Measurements from ENCODE around the gene TENM3.

Gene TENM3

DNA sequence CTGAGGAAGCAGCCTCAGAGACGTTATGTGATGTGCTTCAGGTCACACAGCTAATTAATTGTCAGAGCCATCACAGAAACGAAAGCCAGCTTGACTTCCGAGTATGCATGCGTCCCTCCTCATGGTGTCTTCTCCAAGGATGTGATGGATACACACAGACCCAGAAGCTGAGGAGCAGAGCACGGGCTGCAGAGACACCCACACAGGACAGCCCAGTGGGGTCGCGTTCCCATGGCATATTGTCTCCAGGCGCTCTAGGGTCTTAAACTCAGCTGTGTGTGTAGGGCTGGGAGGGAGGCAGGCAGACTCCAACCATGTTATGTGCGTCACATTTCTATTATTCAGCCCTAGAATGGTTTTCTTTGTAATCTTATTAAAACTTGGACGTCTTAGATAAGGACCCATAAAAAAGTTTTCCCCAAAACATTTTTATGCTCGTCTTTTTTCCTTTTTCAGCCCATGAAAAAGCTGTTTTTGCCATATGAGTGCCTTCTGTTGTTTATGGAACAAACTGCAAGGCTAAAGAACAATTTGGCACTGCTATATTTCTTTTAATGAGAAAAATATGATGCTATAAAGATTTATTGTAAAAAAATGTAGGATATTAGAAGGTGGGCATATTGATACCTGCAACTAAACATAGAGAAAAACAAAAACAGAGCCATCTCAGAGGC lies 48.5 kb downstream of the TENM3 start:
- no peak for DNase-seq

DNA sequence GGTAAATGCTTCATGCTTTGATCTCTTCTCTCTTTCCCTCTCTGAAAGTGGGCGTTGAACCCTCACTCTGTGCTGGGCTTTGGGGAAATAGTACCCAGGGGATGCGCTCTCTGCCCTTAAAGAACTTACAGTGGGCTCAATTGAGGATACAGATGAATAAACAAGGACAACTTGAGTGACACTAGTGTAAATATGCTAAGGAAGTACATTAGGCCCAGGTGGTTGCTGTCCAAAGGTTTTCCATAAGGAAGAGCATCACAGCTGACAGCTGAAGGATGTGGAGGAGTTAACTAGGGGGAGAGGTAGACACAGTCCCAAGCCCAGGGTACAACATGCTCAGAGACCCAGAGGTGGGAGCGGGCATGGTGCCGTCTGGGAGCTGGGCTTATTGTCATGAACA lies 49.4 kb downstream of the TENM3 start:
- no peak for DNase-seq

DNA sequence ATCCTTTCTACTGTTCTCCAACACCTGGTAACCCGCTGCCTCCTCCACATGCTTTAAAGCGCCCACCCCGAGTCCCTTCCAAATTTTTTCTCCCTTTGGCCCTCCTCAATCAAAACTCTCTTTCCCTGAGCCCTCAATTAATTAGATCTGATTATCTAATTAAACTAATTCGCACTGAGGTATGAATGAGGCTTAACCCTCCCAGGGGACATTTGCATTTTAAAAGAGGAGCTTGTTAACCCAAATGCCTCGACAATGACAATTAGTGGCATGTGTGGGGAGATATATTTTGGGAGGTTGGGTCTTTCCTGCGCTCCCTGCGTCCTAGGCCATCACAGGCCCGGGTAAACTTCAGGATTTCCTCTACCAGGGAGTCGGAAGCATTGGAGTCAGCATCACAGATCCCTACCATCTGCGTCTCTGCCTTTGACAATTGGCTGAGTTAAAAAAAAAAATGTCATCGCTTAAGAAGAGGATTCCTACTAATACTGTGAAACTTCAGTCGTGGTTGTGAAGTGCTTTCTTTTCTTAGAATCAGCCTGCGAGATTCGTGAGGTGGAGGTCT lies 50.6 kb downstream of the TENM3 start:
- no peak for DNase-seq

DNA sequence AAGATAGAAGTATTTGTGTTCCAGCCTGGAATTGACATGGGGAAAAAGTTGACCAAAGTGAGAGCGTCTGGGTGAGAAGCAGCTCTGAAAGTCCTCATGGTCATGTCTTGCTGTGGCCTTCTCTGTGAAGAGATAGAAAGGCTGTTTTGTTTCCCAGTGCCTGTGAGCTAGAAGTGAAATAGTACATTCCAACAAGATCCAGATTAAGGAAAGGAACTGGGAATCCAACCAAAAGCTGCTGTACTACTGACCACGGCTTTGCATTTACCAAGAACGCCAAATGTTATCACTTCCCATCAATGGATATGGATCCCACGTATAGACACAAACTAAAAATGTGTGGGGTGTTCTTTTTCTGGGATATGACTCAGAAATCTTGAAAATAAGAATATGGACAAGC lies 51.2 kb downstream of the TENM3 start:
- no peak for DNase-seq

DNA sequence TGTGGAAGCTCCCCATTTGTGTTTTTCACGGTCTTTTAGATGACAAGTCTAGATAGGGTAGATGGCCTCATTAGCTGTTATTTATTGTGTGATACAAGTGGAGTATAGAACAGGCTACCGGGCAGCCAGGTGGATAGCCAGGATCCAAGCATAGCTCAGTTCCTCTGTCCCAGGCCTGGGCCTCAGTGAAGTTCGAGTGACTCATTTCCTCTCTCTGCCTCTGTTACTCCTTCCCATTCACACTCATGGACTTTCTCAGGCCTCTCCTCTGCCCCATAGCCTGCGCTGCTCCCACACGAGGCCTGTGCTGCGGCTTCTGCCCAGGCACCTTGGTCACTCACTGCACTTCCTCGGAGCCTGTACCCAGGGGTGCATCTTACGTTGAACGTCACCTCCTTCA lies 54.5 kb downstream of the TENM3 start:
- DNase-seq: no peak

DNA sequence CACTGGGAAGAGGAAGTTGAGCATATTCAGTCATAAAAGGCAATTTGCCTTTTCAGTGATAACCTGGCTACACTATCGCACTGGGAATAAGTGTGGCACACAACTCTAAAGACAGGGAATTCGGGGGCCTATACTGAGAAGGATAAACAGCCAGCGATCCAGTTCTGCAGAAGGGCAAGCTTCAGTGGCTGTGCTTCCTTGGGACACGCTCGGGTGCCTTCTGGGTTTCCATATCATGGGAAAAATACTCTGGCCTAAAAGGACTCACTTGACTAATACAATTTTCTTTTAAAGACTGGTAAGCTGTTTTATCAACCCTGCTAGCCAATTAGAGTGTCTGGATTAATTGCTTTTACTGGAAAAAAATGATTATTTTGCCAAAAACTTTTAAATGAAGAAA lies 58.5 kb downstream of the TENM3 start:
- no peak for DNase-seq

DNA sequence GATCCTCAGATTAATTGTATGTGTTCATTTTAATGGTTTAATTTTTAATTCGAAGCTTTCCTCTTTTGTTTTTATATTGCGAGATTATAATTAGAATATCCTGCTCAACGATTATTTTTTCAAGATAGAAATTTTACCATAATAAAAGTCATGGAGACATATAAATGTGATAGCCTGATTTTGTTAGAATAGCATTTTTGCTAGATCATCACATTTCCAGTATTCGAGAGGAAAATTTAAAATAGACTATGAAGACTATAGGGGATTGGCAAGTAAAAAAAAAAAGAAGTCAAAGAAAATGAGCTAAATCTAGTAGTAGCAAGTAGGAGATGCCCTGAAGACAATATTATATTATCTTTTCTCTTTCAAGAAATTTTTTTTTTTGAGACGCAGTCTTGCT lies 60.6 kb downstream of the TENM3 start:
- no peak for DNase-seq

DNA sequence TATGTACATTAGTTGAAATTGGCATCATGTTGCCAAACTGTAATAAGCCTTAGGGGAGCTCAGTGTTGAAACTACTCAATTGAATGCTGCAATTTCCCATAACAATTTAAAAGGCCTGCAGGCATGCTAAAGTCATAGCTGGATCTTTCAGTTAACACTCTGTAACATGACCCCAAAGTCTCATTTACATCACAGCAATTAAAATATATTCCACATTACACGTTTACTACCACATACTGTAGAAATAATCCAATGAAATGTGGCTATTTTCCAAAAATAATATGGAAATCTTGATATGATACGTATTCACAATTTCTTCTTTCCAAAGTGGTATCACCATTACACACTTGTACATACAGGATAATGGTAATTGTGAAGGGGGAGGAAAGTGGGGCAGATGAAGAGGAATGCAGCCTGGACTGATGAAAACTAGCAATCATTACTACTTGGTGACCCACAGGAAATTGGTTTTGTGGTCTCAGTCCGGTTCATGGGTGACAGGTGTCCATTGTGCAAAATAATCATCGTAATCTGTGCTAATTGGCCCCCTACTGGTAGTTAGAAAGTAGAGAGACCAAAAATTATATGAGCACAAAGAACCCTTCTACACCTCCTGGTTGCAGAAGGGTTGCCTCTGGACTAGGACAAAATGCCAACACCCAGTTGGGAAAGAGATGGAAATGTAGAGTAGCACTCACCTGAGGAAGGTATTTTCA lies 63.7 kb downstream of the TENM3 start:
- DNase-seq: no peak

DNA sequence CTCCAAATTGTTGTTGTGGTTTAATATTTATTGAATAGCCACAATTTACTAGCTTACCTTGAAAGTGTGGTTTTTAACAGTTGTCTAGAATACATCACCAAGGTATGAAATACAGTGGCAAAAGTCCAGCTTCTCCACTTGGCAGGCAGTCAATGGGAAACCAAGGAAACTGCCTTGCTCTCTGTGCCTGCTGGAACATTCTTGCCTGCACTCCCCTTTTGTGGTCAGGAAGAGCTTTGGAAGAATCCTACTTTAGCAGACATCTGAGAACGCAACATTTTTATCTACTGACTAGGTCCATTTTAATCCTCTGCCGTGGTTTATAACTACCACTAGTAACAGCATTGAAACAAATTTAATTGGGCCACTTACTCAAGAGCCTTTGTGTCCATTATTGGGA lies 64.5 kb downstream of the TENM3 start:
- no peak for DNase-seq

DNA sequence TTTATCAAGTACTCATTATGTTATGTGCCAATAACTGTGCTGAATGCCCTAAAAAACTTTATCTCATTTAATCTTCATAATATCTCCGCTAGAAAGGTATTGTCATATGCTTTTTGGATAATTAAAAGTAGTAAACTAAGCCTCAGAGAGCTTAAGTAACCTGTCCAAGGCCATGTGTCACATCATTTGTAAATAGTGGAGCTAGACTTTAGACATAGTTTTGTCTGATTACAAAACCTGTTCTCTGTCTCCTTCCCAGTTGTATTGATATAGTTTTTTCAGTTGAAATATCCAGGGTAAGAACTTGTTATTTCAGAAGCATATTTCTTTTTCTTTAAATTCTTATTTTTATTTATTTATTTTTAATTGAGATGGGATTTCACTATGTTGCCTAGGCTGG lies 66.7 kb downstream of the TENM3 start:
- no peak for DNase-seq

DNA sequence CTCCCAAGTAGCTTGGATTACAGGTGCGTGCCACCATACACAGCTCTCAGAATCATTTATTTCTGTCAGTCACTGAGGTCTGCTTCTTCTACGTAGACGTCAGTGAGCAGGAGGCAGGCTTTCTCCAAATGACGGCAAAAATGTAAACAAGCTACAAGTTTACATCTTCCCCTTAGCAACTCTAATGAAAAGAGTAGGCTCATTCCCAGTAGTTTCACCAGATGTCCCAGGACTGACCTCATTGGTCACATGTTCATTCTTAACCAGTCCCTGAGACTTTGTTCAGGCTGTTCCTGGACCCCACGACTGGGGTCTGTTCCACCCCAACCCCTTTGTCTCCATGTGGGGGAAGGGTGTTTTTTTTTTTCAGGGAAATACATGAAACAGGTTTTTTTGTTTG lies 67.1 kb downstream of the TENM3 start:
- no peak for DNase-seq

DNA sequence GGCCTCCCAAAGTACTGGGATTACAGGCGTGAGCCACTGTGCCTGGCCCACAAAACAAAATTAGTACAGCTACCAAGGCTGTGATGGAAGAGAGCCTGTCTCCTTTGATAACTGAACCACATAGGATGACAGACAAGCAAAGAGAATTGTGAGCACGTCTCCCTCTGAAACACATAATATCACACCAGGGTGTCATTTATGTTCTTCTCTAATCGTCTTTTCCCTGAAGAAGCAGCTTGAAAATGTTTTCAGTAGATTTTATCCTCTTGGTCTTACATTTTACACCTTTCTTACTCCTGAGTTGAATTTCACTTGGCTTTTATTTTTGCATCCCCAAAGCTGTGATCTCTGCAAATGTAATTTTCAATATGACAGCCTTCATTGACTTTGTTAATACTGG lies 67.8 kb downstream of the TENM3 start:
- DNase-seq: no peak

DNA sequence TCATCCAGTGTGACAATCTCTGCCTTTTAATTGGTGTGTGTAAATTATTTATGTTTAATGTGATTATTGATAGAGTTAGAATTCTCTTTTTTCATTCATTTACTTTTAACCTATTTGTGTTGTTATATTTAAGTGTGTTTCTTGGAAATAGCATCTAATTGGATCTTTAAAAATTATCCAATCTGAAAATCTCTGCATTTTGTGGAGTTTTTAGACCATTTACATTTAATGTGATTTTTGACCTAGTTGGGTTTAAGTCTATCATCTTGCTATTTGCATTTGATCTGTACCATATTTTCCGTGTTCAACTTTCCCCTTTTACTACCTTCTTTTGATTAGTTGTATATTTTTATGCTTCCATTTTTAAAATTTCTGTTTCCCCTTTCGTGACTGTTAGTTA lies 71.3 kb downstream of the TENM3 start:
- DNase-seq: no peak

DNA sequence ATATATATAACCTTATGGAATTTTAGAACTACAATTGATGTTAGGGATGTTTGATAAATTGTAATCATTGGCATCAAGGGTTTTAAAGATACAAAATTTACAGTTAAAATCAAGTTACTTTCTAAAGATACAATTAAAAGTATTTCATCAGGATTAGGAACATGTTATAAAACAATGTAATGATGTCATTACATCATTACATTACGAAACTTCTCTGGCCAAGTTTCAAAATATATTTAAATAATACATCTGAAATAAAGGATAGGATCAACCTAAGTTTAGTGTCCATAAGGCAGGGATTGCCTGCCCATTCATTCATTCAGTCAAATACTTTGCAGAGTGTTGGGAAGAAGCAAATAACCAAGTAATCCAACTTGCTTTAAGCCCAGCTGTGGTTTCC lies 75.1 kb downstream of the TENM3 start:
- DNase-seq: no peak

DNA sequence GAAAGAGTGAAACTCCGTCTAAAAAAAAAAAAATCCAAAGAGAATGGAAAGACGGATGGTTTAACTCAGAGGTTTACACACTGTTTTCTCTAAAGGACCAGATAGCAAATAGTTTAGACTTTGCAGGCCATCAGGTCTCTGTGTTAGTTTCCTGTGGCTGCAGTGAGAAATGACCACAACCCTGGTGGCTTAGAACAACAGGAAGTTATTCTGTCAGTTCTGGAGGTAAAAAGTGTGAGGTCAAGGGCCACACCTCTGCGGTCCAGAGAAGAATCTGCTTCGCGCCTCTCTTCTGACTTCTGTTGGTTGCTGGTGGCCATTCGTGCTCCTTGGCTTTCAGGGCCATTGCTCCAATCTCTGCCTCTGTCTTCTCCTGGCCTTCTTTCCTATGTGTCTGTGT lies 76.9 kb downstream of the TENM3 start:
- no peak for DNase-seq

DNA sequence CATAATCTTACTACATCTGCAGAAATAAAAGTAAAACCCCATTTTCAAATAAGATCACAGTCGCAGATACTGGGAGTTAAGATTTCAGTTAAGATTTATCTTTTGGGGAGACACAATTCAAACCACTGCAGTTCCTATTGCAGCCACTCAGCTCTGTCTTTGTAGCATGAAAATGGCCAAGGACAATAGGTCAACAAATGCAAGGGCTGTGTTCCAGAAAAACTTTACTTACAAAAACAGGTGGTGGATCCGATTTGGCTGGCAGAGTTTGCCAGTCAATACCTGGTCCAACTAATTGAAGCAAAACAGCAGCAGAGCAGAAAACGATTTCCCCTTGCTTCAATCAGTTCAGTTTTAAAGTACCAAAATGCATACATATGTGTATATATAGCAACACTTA lies 77.4 kb downstream of the TENM3 start:
- no peak for DNase-seq

DNA sequence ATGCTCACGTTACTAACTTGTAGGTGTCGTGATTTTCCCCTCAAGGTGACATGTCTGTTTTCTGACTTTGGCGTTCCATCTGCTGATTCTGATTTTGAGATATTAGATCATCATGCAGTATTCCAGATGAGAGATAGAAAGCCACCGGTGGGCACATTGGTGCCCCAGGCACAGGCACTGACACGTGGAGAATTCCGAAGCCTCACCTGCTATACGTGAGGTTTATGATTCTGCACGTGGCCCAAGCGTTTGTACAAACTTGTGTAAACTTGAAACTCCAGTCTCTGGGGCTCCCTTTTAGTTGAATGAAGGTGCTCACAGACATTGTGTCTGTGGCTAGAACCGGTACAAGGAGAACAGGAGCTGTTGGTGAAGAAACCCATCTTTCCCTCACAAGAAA lies 81.1 kb downstream of the TENM3 start:
- DNase-seq: no peak

DNA sequence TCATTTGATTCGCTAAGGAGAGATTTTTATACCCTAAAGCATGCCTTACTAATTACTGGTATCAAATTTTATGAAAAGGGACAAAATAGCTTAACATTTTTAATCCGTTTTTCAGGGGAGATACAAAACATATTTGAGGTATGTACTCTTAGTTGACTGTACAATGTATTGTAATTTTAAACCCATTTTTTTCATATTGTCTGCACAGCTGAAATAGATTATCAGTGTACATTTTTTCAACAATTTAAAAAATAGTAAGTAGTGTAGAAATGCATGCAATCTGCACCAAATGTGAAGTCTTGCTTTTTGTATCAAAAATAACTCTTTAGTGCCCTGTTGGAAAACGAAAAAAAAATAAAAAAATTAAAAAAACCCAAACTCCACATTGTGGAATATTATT lies 82.2 kb downstream of the TENM3 start:
- DNase-seq: no peak

DNA sequence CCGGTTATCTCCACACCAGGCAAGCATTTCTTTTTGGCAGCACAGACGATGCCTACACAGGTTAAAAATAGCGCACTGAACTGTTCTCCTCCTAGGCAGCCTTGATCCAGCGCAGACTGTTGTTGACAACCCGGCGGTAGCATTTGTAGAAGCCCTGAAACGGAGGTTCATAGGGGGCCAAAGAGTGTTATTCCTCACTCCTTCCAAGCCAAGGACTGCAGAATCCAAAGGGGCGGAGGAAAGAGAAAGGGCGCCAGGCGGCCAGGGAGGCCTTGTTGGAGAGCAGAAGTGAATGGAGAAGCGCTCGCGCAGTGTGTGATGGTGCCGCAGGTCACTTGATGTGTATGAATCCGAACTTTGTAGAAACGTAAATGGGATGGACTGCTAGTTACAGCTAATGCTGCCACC lies 82.7 kb downstream of the TENM3 start:
- DNase-seq: no peak

DNA sequence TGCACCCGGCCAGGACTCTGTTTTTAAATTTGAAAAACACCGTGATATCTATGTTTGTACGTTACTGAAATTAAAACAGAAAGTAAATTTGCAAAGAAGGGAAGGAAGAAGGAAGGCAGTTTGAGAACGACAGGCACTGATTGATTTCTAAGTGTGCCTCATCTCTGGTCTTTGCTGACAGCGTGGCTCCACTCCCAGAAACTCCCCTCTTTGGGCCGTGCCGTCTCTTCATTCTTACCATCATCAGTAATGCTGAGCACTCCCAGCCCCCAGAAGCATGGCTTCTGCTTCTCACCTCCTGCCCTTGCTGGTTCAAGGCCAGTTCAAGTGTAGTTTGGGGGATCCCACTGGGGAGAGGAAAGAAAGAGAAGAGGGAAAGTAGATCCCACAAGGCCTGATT lies 85.3 kb downstream of the TENM3 start:
- DNase-seq: no peak

DNA sequence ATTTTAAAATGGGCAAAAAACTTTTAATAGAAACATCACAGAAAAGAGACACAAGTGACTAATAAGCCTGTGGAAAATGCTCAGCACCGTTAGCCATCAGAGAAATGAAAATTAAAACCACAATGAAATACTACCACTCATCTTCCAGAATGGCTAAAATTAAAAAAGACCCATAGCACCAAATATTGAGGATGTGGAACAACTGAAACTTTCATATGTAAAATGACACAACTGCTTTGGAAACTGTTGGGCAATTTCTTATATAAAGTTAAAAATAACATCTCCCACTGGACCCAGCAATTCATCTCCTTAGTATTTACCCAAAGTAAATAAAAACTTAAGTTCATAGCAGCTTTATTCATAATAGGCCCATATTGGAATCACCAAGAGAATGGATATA lies 94.2 kb downstream of the TENM3 start:
- DNase-seq: no peak

DNA sequence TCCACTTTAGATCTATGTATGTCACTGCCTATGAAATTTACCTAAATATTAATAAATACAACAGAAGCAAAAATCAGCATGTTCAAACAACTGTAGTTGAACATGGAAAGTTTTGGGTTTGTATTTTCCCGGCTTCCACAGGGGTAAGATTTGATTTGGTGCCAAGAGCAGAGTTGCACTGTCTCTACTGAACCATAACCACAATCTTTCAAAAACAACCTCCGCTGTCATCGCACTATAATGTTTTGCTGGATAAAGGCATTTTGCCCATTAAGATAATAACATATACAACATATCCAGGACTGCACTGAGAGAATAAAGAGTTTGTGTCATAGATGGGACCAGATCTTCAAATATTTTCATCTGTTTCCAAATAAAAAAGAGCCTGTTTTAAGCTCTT lies 94.9 kb downstream of the TENM3 start:
- no peak for DNase-seq

DNA sequence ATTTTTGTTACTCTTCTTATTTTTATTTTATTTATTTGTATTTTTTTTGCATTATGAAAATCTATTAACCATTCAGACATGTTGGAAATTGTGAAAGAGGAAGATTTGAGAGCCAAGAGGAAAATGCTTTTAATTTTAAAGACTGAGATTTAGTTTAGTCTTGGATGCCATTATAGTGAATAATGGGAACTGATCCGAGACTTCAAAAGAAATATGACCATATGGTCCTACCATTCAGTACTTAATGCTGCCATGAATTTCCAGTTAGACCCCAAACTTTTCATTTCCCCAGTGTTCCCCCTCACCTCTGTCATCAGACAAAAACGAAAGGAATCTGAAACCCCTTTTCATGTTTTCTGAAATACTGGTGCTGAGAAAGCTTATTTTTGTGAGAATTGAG lies 95.5 kb downstream of the TENM3 start:
- DNase-seq: no peak

DNA sequence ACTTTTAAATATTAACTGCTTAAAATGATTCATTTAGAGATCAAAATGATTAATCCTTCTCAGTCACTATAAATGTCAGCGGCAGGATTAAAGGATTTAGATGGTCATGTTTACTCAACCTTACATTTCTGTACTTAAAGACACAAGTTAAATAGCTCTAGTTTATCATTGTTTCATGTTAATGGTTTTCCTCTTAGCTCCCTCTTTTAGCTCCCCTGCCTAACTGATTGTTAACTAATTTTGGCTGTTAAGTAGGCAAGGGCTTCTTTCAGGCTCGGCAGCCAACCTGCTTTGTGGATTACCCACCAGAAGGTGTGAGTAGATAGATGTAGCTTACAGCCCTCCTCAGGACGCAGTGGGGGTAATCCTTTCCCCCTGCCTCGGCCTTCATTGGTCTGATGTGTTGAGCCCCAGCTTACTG lies 96.0 kb downstream of the TENM3 start:
- DNase-seq: no peak

DNA sequence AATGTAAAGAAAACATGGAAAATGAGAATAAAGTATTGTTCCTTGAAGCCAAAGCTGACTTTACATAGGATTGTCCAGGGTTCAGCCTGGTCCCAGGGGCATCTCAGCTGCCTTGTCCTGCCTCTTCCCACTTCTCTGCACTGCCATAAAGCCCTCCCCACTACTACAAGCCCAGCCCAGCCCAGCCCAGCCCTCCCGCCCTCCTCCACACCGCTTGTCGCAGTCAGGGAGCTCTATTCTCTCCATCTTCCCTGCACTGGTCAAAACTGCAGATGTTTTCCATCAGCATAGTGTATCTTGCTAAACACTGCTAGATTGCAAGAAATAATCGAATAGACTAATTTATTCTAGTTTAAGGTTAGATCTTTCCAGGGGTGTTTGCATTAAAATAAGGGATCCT lies 100.3 kb downstream of the TENM3 start:
- DNase-seq: no peak

Data from CD4-positive, alpha-beta T cell treated with Interleukin-17A for 1 hour (primary cell).